H1 (cell line): ENCODE data around the gene MED1. TPM values are rescaled to one million over a fixed set of nuclear protein-coding genes. Genes with fewer than 3 reads are reported as not detected.

Experiments
- CTCF ChIA-PET: fragments of 300-600 bp; sonication (Branson Sonifier 250); formaldehyde crosslinking; loops from one replicate; lab custom pipeline; 2021; ENCODE audit not compliant: partially characterized antibody; lab: Charles Lee
- POLR2A ChIA-PET: fragments of 300-600 bp; sonication (Branson Sonifier 250); formaldehyde crosslinking; loops from one replicate; lab custom pipeline; 2021; ENCODE audit warnings: inconsistent platforms; ENCODE audit not compliant: partially characterized antibody; lab: Charles Lee
- DNase-seq, 2 experiments: peaks; one replicate each; pipeline versions ENCODE4 v3.0.0 to v3.0.0-alpha.2; 2010 to 2022; ENCODE audit warnings: low spot score in 2 of 2, low read depth in 1 of 2, mixed read lengths in 1 of 2
- FAIRE-seq: peaks from 2 replicates; lab custom pipeline; 2011; peaks lifted over from hg19 to GRCh38; lab: Jason Lieb, UNC
- H2AFZ ChIP-seq: 2 replicates; pipeline ENCODE4 v1.8.1; 2012; ENCODE audit warnings: low read length, inconsistent platforms
- H2AK5ac ChIP-seq: 2 replicates; pipeline ENCODE4 v1.6.1; 2013; ENCODE audit warnings: low read depth, low read length
- H2BK120ac ChIP-seq: replicated peaks from 2 replicates; pipeline ENCODE3; 2013; ENCODE audit warnings: low read depth, low read length, inconsistent platforms
- H2BK12ac ChIP-seq: 2 replicates; pipeline ENCODE4 v1.6.1; 2013; ENCODE audit warnings: low read depth, low read length
- H2BK15ac ChIP-seq: 2 replicates; pipeline ENCODE4 v1.6.1; 2013; ENCODE audit warnings: low read length
- H2BK20ac ChIP-seq: 2 replicates; pipeline ENCODE4 v1.6.1; 2013; ENCODE audit warnings: low read length
- H2BK5ac ChIP-seq: 2 replicates; pipeline ENCODE4 v1.6.1; 2013; ENCODE audit warnings: low read depth, low read length
- H3K14ac ChIP-seq: 2 replicates; pipeline ENCODE4 v1.6.1; 2013; ENCODE audit warnings: inconsistent platforms; ENCODE audit not compliant: insufficient read length
- H3K18ac ChIP-seq: 2 replicates; pipeline ENCODE4 v1.6.1; 2013; ENCODE audit warnings: low read length; ENCODE audit errors: extremely low read depth
- H3K23ac ChIP-seq: 2 replicates; pipeline ENCODE4 v1.6.1; 2013; ENCODE audit warnings: inconsistent platforms; ENCODE audit not compliant: insufficient read length
- H3K23me2 ChIP-seq: 2 replicates; pipeline ENCODE4 v1.6.1; 2013; ENCODE audit warnings: low read depth, low read length
- H3K27ac ChIP-seq: 2 replicates; pipeline ENCODE4 v1.6.1; 2011; ENCODE audit warnings: low read depth, low read length, inconsistent platforms
- H3K27me3 ChIP-seq, 4 experiments: replicated peaks in 1 of 4; 1 replicate in 1 of 4; 2 replicates in 3 of 4; pipeline versions ENCODE4 v1.6.1 to v1.8.1; 2011 to 2013; ENCODE audit warnings: low read length in 3 of 4, mild to moderate bottlenecking in 3 of 4, inconsistent platforms in 2 of 4, mixed read lengths in 2 of 4, moderate library complexity in 1 of 4; ENCODE audit not compliant: control insufficient read depth in 3 of 4, insufficient read depth in 3 of 4; ENCODE audit errors: extremely low read depth in 1 of 4
- H3K36me3 ChIP-seq, 4 experiments: 2 replicates each; pipeline versions ENCODE4 v1.6.1 to v1.8.1; 2011 to 2013; ENCODE audit warnings: mild to moderate bottlenecking in 4 of 4, low read length in 3 of 4, moderate library complexity in 2 of 4, control low read depth in 1 of 4, inconsistent platforms in 1 of 4; ENCODE audit not compliant: insufficient read depth in 4 of 4, control insufficient read depth in 2 of 4
- H3K4ac ChIP-seq: replicated peaks from 2 replicates; pipeline ENCODE3; 2013; ENCODE audit warnings: low read length, low read depth, mixed read lengths, inconsistent platforms; ENCODE audit not compliant: insufficient read length
- H3K4me1 ChIP-seq, 4 experiments: replicated peaks in 1 of 4; 1 replicate in 1 of 4; 2 replicates in 3 of 4; pipeline versions ENCODE4 v1.6.1 to v1.8.1; 2011 to 2013; ENCODE audit warnings: low read length in 3 of 4, inconsistent platforms in 2 of 4, mixed read lengths in 1 of 4; ENCODE audit not compliant: insufficient read depth in 4 of 4, control insufficient read depth in 3 of 4
- H3K4me2 ChIP-seq, 2 experiments: 2 replicates each; pipeline versions ENCODE4 v1.6.1 to v1.8.1; 2011 to 2013; ENCODE audit warnings: low read depth in 2 of 2, low read length in 2 of 2, control low read depth in 1 of 2, inconsistent platforms in 1 of 2, mild to moderate bottlenecking in 1 of 2; ENCODE audit not compliant: insufficient read depth in 1 of 2
- H3K4me3 ChIP-seq, 4 experiments: fragments of 200-600, 300-600 bp in 1 of 4; sonication (generic), shearing (Covaris generic), sonication (Bioruptor Twin) in 1 of 4; 2 replicates each; pipeline versions ENCODE4 v1.5.1 to v1.8.1; 2011 to 2016; ENCODE audit warnings: low read length in 4 of 4, low read depth in 3 of 4, control low read depth in 2 of 4, inconsistent platforms in 2 of 4, mild to moderate bottlenecking in 2 of 4, mixed read lengths in 1 of 4, moderate library complexity in 1 of 4; ENCODE audit not compliant: insufficient read depth in 2 of 4; ENCODE audit errors: extremely low read depth in 1 of 4
- H3K56ac ChIP-seq: replicated peaks from 2 replicates; pipeline ENCODE3; 2013; ENCODE audit warnings: low read depth, mild to moderate bottlenecking, mixed read lengths, low read length, inconsistent platforms; ENCODE audit not compliant: insufficient read length
- H3K79me1 ChIP-seq: 2 replicates; pipeline ENCODE4 v1.6.1; 2013; ENCODE audit warnings: low read depth, low read length, control low read depth
- H3K79me2 ChIP-seq, 2 experiments: 2 replicates each; pipeline versions ENCODE4 v1.6.1 to v1.8.1; 2012 to 2013; ENCODE audit warnings: low read length in 2 of 2, mild to moderate bottlenecking in 2 of 2, inconsistent platforms in 1 of 2; ENCODE audit not compliant: insufficient read depth in 2 of 2, control insufficient read depth in 1 of 2
- H3K9ac ChIP-seq, 4 experiments: replicated peaks in 1 of 4; 1 replicate in 1 of 4; 2 replicates in 3 of 4; pipeline versions ENCODE4 v1.6.1 to v1.8.1; 2011 to 2013; ENCODE audit warnings: low read depth in 3 of 4, low read length in 3 of 4, control low read depth in 2 of 4, mild to moderate bottlenecking in 2 of 4, moderate library complexity in 2 of 4, inconsistent platforms in 1 of 4; ENCODE audit errors: extremely low read depth in 1 of 4
- H3K9me3 ChIP-seq, 2 experiments: 2 replicates each; pipeline versions ENCODE4 v1.6.1 to v1.8.1; 2012 to 2013; ENCODE audit warnings: mild to moderate bottlenecking in 2 of 2, moderate library complexity in 2 of 2, control low read depth in 1 of 2, inconsistent platforms in 1 of 2, low read depth in 1 of 2, low read length in 1 of 2, mixed read lengths in 1 of 2; ENCODE audit not compliant: insufficient read depth in 2 of 2
- H4K20me1 ChIP-seq, 2 experiments: replicated peaks in 1 of 2; 2 replicates each; pipeline versions ENCODE3 to v1.8.1; 2011 to 2013; ENCODE audit warnings: inconsistent platforms in 2 of 2, low read length in 2 of 2, mild to moderate bottlenecking in 1 of 2; ENCODE audit not compliant: insufficient read depth in 2 of 2, control insufficient read depth in 1 of 2
- H4K5ac ChIP-seq: 2 replicates; pipeline ENCODE4 v1.6.1; 2013; ENCODE audit warnings: low read length, low read depth, mixed read lengths, inconsistent platforms; ENCODE audit not compliant: insufficient read length
- H4K8ac ChIP-seq: 2 replicates; pipeline ENCODE4 v1.8.0; 2013; ENCODE audit warnings: mild to moderate bottlenecking, moderate library complexity, low read length, inconsistent platforms; ENCODE audit not compliant: insufficient read depth; ENCODE audit errors: extremely low read depth
- H4K91ac ChIP-seq: replicated peaks from 2 replicates; pipeline ENCODE3; 2013; ENCODE audit warnings: low read length, mixed read lengths, inconsistent platforms; ENCODE audit not compliant: insufficient read length
- CBX8 ChIP-seq: fragments of 300-800, 300-1000 bp; sonication (generic); IDR thresholded peaks from 2 replicates; pipeline ENCODE4 v1.7.1; 2016; ENCODE audit warnings: low read depth, low read length, borderline replicate concordance
- FOSL1 ChIP-seq: IDR thresholded peaks from 2 replicates; pipeline ENCODE4 v1.6.1; 2011; ENCODE audit warnings: mild to moderate bottlenecking, low read depth, low read length, moderate library complexity; ENCODE audit not compliant: insufficient read depth
- JUND ChIP-seq: IDR thresholded peaks from 2 replicates; pipeline ENCODE4 v1.6.1; 2011; ENCODE audit warnings: mild to moderate bottlenecking, improper control_type of control experiment, low read length
- KDM4A ChIP-seq: IDR thresholded peaks from one replicate; pipeline ENCODE4 v1.7.1; 2012; ENCODE audit warnings: low read depth, mild to moderate bottlenecking, moderate library complexity, low read length, inconsistent platforms; ENCODE audit not compliant: severe bottlenecking
- NANOG ChIP-seq: IDR thresholded peaks from 2 replicates; pipeline ENCODE4 v1.6.1; 2011; ENCODE audit warnings: low read length, low read depth, mild to moderate bottlenecking, inconsistent platforms; ENCODE audit not compliant: insufficient read depth, poor library complexity, severe bottlenecking
- RNF2 ChIP-seq: fragments of 200-900, 300-1000 bp; sonication (generic); IDR thresholded peaks from 2 replicates; pipeline ENCODE4 v1.7.1; 2016; ENCODE audit warnings: borderline replicate concordance, low read depth, mild to moderate bottlenecking, antibody characterized with exemption, low read length; ENCODE audit not compliant: poor library complexity, severe bottlenecking; ENCODE audit errors: missing control alignments
- RXRA ChIP-seq: IDR thresholded peaks from 2 replicates; pipeline ENCODE4 v1.6.1; 2011; ENCODE audit warnings: low read depth, mild to moderate bottlenecking, low read length, moderate library complexity; ENCODE audit not compliant: insufficient read depth
- SP1 ChIP-seq: IDR thresholded peaks from 2 replicates; pipeline ENCODE4 v1.6.1; 2011; ENCODE audit warnings: low read depth, low read length
- SP4 ChIP-seq: IDR thresholded peaks from 2 replicates; pipeline ENCODE4 v1.6.1; 2012; ENCODE audit warnings: low read length, inconsistent platforms
- TBP ChIP-seq: IDR thresholded peaks from 2 replicates; pipeline ENCODE4 v1.6.1; 2011; ENCODE audit warnings: low read depth, low read length, improper control_type of control experiment
- YY1 ChIP-seq: IDR thresholded peaks from 2 replicates; pipeline ENCODE4 v1.6.1; 2011; ENCODE audit warnings: low read depth, mild to moderate bottlenecking, low read length
- WGBS, 2 experiments: shearing (Covaris generic) in 1 of 2; methylation state at CpG; one replicate each; pipeline versions ENCODE4 v1.1.6 to v1.1.7; 2013 to 2015; ENCODE audit warnings: low lambda C conversion rate in 2 of 2, mixed read lengths in 2 of 2, inconsistent platforms in 1 of 2, low coverage in 1 of 2, missing lambda C conversion rate in 1 of 2; ENCODE audit not compliant: insufficient replicate concordance in 2 of 2, insufficient coverage in 1 of 2, insufficient read length in 1 of 2; ENCODE audit errors: extremely low coverage in 1 of 2, missing lambda C conversion rate in 1 of 2; 5-methylcytosine and 5-hydroxymethylcytosine counted together
- polyA plus RNA-seq, 7 experiments: library from polyadenylated mRNA; depleted of rRNA in 3 of 7; stranded (reverse) in 5 of 7; unstranded in 2 of 7; fragments of >200 nt in 5 of 7; fragments of 200-250 nt in 2 of 7; gene quantifications; 1 replicate in 5 of 7; 2 replicates in 1 of 7; 4 replicates in 1 of 7; pipeline versions ENCODE4 v1.2.1 to v1.2.3, GENCODE V29; 2011 to 2013; ENCODE audit warnings: missing spikeins in 2 of 7, mixed read lengths in 2 of 7
- total RNA-seq: library from RNA; stranded (reverse); fragmentation: NEBNext Ultra II Directional; extraction: Animal tissue kit (Norgen Biotek cat#: 25700); gene quantifications from 2 replicates; pipeline ENCODE4 v1.2.1, GENCODE V29; 2021
- TF ChIP-seq, protein P1 (sequence below), 3 experiments: IDR thresholded peaks; 1 replicate in 2 of 3; 2 replicates in 1 of 3; pipeline versions ENCODE4 v1.5.1 to v1.6.1; 2011; ENCODE audit warnings: low read length in 3 of 3, mild to moderate bottlenecking in 3 of 3, inconsistent platforms in 2 of 3, low read depth in 1 of 3, moderate library complexity in 1 of 3; ENCODE audit not compliant: insufficient read depth in 1 of 3; ENCODE audit errors: control extremely low read depth in 1 of 3

MED1 gene
- total and polyA plus RNA-seq, 2 of the 8 experiments (the other 6 are each of a cell fraction or from before 2014, with no cell fraction given), result 24.7 to 56.5 TPM

DNA sequence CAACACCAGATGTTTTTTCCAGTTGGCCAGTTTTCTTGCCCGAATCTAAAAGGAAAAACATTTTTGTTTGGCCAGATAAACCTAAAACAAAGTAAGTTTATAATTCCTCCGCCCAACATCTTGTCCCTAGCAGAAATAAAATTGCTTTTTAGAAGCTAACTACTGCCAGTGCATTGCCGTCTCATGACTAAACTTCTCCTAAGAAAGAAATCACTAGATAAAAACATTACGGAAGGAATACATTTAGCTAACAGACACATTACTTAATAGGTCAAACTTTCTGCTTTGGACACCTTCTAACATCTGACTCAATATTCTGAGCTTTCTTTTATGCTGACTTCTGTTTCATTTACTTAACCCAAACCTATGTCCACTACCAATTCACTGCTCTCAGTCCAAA is 85.8 kb downstream of the MED1 start:
- no peak overlapping the region for H3K14ac ChIP-seq
- no peak overlapping the region for H4K5ac ChIP-seq
- H3K4me3 ChIP-seq, result no peak overlapping the region
- no peak overlapping the region for H2AFZ ChIP-seq
- no peak overlapping the region for H2BK5ac ChIP-seq
- no peak overlapping the region for H2AK5ac ChIP-seq
- CTCF ChIA-PET, result no interaction called here
- no peak overlapping the region for H3K9ac ChIP-seq
- H2BK12ac ChIP-seq, result no peak overlapping the region
- no peaks in the 10 kb centered on the region for H3K36me3 ChIP-seq
- no peak overlapping the region for H4K8ac ChIP-seq
- H3K79me2 ChIP-seq, result no peaks in the 10 kb centered on the region
- H2BK120ac ChIP-seq, result no peak overlapping the region
- DNase-seq, result no peak
- no peak overlapping the region for H2BK20ac ChIP-seq
- no peak overlapping the region for H2BK15ac ChIP-seq
- H3K27me3 ChIP-seq, result no peaks in the 10 kb centered on the region
- H3K4me1 ChIP-seq, result no peaks in the 10 kb centered on the region
- H3K79me1 ChIP-seq, result no peaks in the 10 kb centered on the region
- H3K18ac ChIP-seq, result no peak overlapping the region
- no peaks in the 10 kb centered on the region for H3K23me2 ChIP-seq
- no peak for FAIRE-seq
- H3K9me3 ChIP-seq, result no peaks in the 10 kb centered on the region
- WGBS, 2 experiments, result 89% methylated on average over 4 of the region's 4 CpGs; no CpG with 5 or more reads in 1 of the 2 experiments
- no peak overlapping the region for H3K23ac ChIP-seq
- H3K4me2 ChIP-seq, result no peak overlapping the region
- peaks cover 0 to 2% of the 10 kb centered on the region in 2 experiments for H4K20me1 ChIP-seq
- H4K91ac ChIP-seq, result no peak overlapping the region
- POLR2A ChIA-PET, result interaction anchor here (0.9 to 1.1 kb wide), 2 partner anchors 36 to 39 kb away, joined by 3 read pairs; partner anchors contain the start of gene FBXL20
- no peak overlapping the region for H3K27ac ChIP-seq
- no peak overlapping the region for H3K4ac ChIP-seq
- no peak overlapping the region for H3K56ac ChIP-seq
- TF ChIP-seq SP4 (no peak), SP1 (no peak), JUND (no peak), KDM4A (no peak), RNF2 (no peak), NANOG (no peak), FOSL1 (no peak), YY1 (no peak), RXRA (no peak), TBP (no peak), CBX8 (no peak)
- TF ChIP-seq, protein P1, sequence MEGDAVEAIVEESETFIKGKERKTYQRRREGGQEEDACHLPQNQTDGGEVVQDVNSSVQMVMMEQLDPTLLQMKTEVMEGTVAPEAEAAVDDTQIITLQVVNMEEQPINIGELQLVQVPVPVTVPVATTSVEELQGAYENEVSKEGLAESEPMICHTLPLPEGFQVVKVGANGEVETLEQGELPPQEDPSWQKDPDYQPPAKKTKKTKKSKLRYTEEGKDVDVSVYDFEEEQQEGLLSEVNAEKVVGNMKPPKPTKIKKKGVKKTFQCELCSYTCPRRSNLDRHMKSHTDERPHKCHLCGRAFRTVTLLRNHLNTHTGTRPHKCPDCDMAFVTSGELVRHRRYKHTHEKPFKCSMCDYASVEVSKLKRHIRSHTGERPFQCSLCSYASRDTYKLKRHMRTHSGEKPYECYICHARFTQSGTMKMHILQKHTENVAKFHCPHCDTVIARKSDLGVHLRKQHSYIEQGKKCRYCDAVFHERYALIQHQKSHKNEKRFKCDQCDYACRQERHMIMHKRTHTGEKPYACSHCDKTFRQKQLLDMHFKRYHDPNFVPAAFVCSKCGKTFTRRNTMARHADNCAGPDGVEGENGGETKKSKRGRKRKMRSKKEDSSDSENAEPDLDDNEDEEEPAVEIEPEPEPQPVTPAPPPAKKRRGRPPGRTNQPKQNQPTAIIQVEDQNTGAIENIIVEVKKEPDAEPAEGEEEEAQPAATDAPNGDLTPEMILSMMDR (IDR thresholded peaks at IDR 0.05; ENCODE audit: control extremely low read depth in 1 of 3, insufficient read depth in 1 of 3, low read depth in 1 of 3, low read length in 3 of 3), result no peak
